Measurements from ENCODE around the gene EPB41L5. TPM values are rescaled to one million over a fixed set of nuclear protein-coding genes. Genes with fewer than 3 reads are reported as not detected.

EPB41L5 gene
- total and polyA plus RNA-seq, 9 donors, result 9.3 to 39.5 (median 27.1) TPM

DNA sequence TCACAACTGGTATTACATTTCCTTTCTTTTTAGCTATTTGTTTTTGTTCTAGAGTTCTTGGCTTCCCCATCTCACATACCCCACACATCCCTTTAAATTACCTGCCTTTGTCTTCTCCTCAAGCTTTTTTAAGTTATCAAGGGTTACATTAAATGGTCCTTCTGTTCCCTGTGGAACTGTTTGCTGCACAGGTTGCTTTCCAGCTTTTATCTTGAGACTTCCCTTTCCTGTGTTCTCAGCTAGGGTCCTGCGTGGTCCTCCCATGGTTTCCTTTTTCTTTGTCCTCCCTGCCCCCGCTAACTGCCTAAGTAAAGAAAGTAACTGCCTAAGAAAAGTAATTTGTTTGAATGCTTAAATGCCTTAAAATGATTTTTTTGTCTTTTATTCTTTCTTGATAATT, 66.8 kb downstream of the EPB41L5 start:
- Histone ChIP-seq H3K4me1 (ENCODE audit: insufficient read depth) (no peaks in the 10 kb centered on the region), H3K4me3 (no peak overlapping the region), H3K27me3 (no peaks in the 10 kb centered on the region), H3K36me3 (no peaks in the 10 kb centered on the region), H3K9me3 (no peaks in the 10 kb centered on the region), H3K27ac (no peak overlapping the region)
- 85 to 94% (median 89%) methylated on average over 2 of the region's 2 CpGs for WGBS, 3 donors
- no peak for DNase-seq
- intact Hi-C loops (cut with DNase I), result no loop called here
- no peak for TF ChIP-seq EP300 (IDR thresholded peaks at IDR 0.05)
- TF ChIP-seq, protein P1, sequence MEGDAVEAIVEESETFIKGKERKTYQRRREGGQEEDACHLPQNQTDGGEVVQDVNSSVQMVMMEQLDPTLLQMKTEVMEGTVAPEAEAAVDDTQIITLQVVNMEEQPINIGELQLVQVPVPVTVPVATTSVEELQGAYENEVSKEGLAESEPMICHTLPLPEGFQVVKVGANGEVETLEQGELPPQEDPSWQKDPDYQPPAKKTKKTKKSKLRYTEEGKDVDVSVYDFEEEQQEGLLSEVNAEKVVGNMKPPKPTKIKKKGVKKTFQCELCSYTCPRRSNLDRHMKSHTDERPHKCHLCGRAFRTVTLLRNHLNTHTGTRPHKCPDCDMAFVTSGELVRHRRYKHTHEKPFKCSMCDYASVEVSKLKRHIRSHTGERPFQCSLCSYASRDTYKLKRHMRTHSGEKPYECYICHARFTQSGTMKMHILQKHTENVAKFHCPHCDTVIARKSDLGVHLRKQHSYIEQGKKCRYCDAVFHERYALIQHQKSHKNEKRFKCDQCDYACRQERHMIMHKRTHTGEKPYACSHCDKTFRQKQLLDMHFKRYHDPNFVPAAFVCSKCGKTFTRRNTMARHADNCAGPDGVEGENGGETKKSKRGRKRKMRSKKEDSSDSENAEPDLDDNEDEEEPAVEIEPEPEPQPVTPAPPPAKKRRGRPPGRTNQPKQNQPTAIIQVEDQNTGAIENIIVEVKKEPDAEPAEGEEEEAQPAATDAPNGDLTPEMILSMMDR (IDR thresholded peaks at IDR 0.05), result no peak
- no peak for TF ChIP-seq POLR2A (IDR thresholded peaks at IDR 0.05)

DNA sequence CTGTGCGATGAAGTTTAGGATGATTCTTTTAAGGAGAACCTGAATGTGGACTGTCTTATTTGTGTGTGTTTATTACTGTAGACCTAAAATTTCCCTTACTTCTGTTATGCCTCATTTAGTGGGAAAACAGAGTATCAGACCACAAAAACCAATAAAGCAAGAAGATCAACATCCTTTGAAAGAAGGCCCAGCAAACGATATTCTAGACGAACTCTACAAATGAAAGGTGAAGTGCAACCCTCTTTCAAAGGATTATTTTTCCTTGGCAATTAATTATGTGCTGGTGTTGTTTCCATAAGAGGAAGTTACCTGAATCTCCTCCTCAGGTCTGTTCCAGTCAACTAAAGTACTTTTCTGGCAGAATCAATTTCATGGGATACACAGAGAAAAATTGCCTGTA, 78.6 kb downstream of the EPB41L5 start:
- WGBS, 3 donors, result 92 to 96% (median 93%) methylated on average over 3 of the region's 3 CpGs
- H3K4me3 ChIP-seq, result no peak overlapping the region
- no peak for DNase-seq
- H3K4me1 ChIP-seq (ENCODE audit: insufficient read depth), result no peaks in the 10 kb centered on the region
- TF ChIP-seq EP300 (IDR thresholded peaks at IDR 0.05) (no peak), POLR2A (IDR thresholded peaks at IDR 0.05) (no peak)
- TF ChIP-seq, protein P1 (IDR thresholded peaks at IDR 0.05), result no peak
- intact Hi-C loops (cut with DNase I), result no loop called here
- no peak overlapping the region for H3K27ac ChIP-seq
- H3K36me3 ChIP-seq, result no peaks in the 10 kb centered on the region
- no peaks in the 10 kb centered on the region for H3K9me3 ChIP-seq
- no peaks in the 10 kb centered on the region for H3K27me3 ChIP-seq

DNA sequence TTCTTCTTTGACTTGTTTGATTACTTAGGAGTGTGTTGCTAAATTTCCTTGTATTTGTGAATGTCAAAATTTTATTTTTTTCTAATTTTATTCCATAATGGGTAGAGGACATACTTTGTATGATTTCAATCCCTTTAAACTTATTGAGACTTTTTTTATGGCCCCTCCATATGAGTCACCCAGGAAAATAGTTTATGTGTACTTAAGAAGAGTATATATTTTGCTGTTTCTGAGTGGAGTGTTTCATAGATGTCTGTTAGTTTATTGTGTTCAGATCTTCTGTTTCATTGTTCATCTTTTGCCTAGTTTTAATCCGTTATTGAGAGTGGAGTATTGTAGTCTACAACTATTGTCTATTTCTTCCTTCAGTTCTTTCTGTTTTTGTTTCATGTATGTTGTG, 81.9 kb downstream of the EPB41L5 start:
- no peaks in the 10 kb centered on the region for H3K36me3 ChIP-seq
- WGBS, 3 donors, result 87 to 97% (median 93%) methylated on average over 1 of the region's 1 CpG
- DNase-seq, result no peak

DNA sequence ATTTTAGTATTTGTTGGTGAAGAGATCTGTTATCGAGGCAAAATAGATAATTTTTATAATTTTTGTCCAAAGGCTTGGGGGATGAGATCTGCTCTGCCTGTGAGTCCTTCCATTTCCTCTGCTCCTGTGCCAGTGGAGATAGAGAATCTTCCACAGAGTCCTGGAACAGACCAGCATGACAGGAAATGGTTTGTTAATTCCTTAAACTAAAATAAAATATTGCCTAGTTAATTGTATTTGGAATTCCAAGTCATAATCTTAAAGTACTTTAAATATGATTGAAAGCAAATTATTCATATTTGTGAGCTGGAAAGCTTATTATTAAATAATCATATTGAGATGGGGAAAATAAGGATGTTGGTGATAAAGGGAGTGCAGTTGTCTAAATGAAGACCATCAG, 87.8 kb downstream of the EPB41L5 start:
- no peak overlapping the region for H3K4me3 ChIP-seq
- H3K9me3 ChIP-seq, result no peaks in the 10 kb centered on the region
- TF ChIP-seq POLR2A (IDR thresholded peaks at IDR 0.05) (no peak), EP300 (IDR thresholded peaks at IDR 0.05) (no peak)
- TF ChIP-seq, protein P1 (IDR thresholded peaks at IDR 0.05), result no peak
- DNase-seq, result no peak
- no peaks in the 10 kb centered on the region for H3K4me1 ChIP-seq (ENCODE audit: insufficient read depth)
- no peak overlapping the region for H3K27ac ChIP-seq
- intact Hi-C loops (cut with DNase I), result no loop called here
- no peaks in the 10 kb centered on the region for H3K36me3 ChIP-seq
- H3K27me3 ChIP-seq, result no peaks in the 10 kb centered on the region
- 68 to 78% (median 76%) methylated on average over 1 of the region's 1 CpG for WGBS, 3 donors

More for the DNA sequence above, 81.9 kb downstream of the EPB41L5 start:
- Histone ChIP-seq H3K9me3 (no peaks in the 10 kb centered on the region), H3K27ac (no peak overlapping the region), H3K4me3 (no peak overlapping the region), H3K4me1 (ENCODE audit: insufficient read depth) (no peaks in the 10 kb centered on the region), H3K27me3 (no peaks in the 10 kb centered on the region)
- TF ChIP-seq, protein P1 (IDR thresholded peaks at IDR 0.05), result no peak
- TF ChIP-seq EP300 (IDR thresholded peaks at IDR 0.05) (no peak), POLR2A (IDR thresholded peaks at IDR 0.05) (no peak)
- intact Hi-C loops (cut with DNase I), result no loop called here

All from ovary (tissue), 9 donors.